ENCODE measurements around the gene MMP15.
A peak's percentile ranks its signal among the peaks of the same experiment; 100 is the strongest.
"Not testable (repeated sequence)": the region's sequence is repeated elsewhere in the genome, so short reads cannot be mapped to it uniquely, and the experiment has no call there.

MMP15 gene

DNA sequence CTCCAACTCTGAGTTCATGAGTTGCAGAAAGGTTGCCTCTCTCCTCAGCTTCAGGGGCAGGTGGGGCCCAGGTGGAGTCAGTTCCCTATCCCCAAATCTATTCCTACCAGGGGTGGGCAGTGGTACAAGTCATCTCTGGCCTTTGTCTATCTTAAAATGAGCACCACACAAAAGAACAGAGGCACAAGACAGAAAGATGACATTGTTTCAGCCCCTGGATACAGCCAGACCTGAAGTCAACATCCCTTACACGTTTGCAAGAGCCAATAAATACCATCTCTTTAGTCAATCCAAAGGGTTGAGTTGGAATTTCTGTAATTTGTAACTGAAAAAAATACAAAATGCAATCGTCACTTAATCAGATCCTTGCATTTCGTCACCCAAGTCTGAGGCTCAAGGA is 32.2 kb downstream of the MMP15 start:
- DNase-seq (ENCODE audit: low spot score in 2 of 2) (no peak), ATAC-seq (replicated peaks; ENCODE audit: extremely low read depth, poor library complexity, severe bottlenecking) (no peak)
- Mint-ChIP-seq H3K27ac (ENCODE audit: low read depth) (no peak overlapping the region), H3K9me3 (no peaks in the 10 kb centered on the region), H3K27me3 (peaks cover 26% of the 10 kb centered on the region), H3K36me3 (ENCODE audit: insufficient read depth) (no peaks in the 10 kb centered on the region), H3K4me3 (no peak overlapping the region), H3K4me1 (no peaks in the 10 kb centered on the region)

DNA sequence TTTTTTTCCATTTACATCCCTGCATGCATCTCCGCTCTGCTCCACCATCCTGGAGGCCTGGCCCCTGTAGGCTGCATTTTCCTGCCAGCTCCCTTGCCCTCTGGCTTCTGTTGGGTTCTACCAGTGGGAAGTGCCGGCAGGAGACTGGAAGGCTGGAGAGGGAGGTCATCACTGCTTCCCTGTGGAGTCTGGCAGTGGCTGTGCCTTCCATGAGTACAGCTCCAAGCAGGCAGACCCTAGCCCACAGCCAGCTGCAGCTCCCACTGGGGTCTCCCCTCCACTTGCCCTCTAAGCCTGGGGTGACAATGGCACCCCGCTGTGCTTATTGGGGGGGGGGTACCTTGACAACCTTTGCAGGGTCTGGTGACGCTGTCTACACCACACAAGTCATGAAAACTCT is 37.3 kb downstream of the MMP15 start:
- H3K36me3 Mint-ChIP-seq (ENCODE audit: insufficient read depth), result no peaks in the 10 kb centered on the region
- H3K9me3 Mint-ChIP-seq, result no peaks in the 10 kb centered on the region
- no peak overlapping the region for H3K4me3 Mint-ChIP-seq
- ATAC-seq (replicated peaks; ENCODE audit: extremely low read depth, poor library complexity, severe bottlenecking) (no peak), DNase-seq (ENCODE audit: low spot score in 2 of 2) (no peak)
- H3K4me1 Mint-ChIP-seq, result no peaks in the 10 kb centered on the region
- H3K27ac Mint-ChIP-seq (ENCODE audit: low read depth), result no peak overlapping the region
- H3K27me3 Mint-ChIP-seq, result peaks cover 4% of the 10 kb centered on the region

DNA sequence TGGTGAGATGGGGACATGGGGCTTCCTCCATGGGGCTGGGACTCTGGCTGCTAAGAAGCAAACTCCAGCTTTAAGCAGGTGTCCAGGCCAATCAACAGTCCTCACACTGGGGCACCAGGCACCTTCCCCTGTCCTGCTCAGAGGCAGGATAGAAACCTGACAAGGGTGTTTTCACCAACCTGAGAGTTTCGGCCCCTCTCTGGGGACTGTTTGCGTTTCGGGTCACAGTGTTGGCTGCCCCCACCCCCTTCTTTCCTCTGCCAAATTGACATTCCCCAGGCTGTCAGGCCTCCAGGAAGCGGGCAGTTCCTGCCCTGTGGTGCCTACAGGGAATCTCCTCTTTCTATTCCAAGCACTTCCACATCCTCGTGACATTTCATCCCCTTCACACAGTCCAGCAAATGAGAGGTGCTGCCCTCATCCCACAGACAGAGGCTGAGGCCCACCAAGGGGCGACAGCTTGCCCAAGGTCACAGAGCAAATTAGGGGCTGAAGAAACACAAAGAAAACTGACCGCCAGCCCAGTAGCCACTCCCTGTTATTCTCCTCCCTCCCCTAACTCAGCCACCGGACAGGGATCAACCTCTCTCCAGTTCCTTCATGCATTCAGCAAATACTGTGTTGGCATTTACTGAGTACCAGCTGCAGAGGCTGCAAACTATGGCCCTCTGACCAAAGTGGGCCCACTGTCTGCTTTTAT is 38.0 kb downstream of the MMP15 start:
- no peak overlapping the region for H3K27ac Mint-ChIP-seq (ENCODE audit: low read depth)
- H3K4me1 Mint-ChIP-seq, result no peaks in the 10 kb centered on the region
- no peak for ATAC-seq (replicated peaks; ENCODE audit: extremely low read depth, poor library complexity, severe bottlenecking)
- no peaks in the 10 kb centered on the region for H3K9me3 Mint-ChIP-seq
- no peaks in the 10 kb centered on the region for H3K27me3 Mint-ChIP-seq
- no peaks in the 10 kb centered on the region for H3K36me3 Mint-ChIP-seq (ENCODE audit: insufficient read depth)
- DNase-seq (ENCODE audit: low spot score in 2 of 2), result no peak
- no peak overlapping the region for H3K4me3 Mint-ChIP-seq

DNA sequence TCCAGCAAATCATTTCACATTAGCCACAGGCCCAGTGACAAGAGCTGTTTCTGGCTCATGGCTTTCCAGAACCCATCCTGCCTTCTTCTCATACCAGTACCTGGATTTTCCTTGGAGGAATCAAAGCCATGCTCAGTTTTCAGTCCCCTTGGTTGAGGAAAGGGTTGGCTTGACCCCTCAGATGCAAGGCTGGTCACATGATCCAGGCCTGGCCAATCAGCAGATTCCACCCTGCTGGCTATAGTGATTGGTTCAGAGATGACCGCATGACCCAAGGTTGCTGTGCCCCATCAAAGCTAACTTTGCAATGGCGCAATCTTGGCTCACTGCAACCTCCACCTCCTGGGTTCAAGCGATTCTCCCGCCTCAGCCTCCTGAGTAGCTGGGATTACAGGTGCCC is 45.0 kb downstream of the MMP15 start:
- H3K4me1 Mint-ChIP-seq, result no peaks in the 10 kb centered on the region
- no peaks in the 10 kb centered on the region for H3K36me3 Mint-ChIP-seq (ENCODE audit: insufficient read depth)
- H3K4me3 Mint-ChIP-seq, result no peak overlapping the region
- H3K27me3 Mint-ChIP-seq, result no peaks in the 10 kb centered on the region
- ATAC-seq (replicated peaks; ENCODE audit: extremely low read depth, poor library complexity, severe bottlenecking), result no peak
- DNase-seq (ENCODE audit: low spot score in 2 of 2), result no peak
- no peak overlapping the region for H3K27ac Mint-ChIP-seq (ENCODE audit: low read depth)
- no peaks in the 10 kb centered on the region for H3K9me3 Mint-ChIP-seq

DNA sequence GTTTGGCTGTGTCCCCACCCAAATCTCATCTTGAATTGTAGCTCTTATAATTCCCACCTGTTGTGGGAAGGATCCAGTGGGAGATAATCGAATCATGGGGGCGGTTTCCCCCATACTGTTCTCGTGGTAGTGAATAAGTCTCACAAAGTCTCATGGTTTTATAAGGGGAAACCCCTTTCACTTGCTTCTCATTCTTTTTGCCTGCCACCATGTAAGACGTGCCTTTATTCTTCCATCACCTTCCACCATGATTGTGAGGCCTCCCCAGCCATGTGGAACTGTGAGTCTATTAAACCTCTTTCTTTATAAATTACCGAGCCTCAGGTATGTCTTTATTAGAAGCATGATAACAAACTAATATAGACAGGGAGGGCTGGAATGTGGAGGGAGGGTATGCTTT is 46.6 kb downstream of the MMP15 start:
- H3K9me3 Mint-ChIP-seq; DNase-seq (ENCODE audit: low spot score in 2 of 2); H3K27ac Mint-ChIP-seq (ENCODE audit: low read depth): not testable (repeated sequence)

DNA sequence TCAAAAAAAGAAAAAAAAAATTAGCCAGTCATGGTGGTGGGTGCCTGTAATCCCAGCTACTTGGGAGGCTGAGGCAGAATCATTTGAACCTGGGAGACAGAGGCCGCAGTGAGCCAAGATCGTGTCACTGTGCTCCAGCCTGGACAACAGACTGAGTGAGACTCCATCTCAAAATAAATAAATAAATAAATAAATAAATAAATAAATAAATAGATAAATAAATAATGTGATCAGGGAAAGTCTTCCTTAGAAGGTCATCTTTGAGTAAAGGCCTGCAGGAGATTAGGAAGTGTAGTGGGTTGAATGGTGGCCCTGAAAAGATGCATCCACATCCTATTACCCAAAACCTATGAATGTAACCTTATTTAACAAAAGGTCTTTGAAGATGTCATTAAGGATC is 47.5 kb downstream of the MMP15 start:
- not testable (repeated sequence) for H3K4me3 Mint-ChIP-seq; H3K27me3 Mint-ChIP-seq; H3K36me3 Mint-ChIP-seq (ENCODE audit: insufficient read depth); H3K27ac Mint-ChIP-seq (ENCODE audit: low read depth); H3K9me3 Mint-ChIP-seq; ATAC-seq (replicated peaks; ENCODE audit: extremely low read depth, poor library complexity, severe bottlenecking); DNase-seq (ENCODE audit: low spot score in 2 of 2); H3K4me1 Mint-ChIP-seq

More for the DNA sequence above, 46.6 kb downstream of the MMP15 start:
- not testable (repeated sequence) for H3K4me1 Mint-ChIP-seq; ATAC-seq (replicated peaks; ENCODE audit: extremely low read depth, poor library complexity, severe bottlenecking); H3K4me3 Mint-ChIP-seq; H3K36me3 Mint-ChIP-seq (ENCODE audit: insufficient read depth); H3K27me3 Mint-ChIP-seq

DNA sequence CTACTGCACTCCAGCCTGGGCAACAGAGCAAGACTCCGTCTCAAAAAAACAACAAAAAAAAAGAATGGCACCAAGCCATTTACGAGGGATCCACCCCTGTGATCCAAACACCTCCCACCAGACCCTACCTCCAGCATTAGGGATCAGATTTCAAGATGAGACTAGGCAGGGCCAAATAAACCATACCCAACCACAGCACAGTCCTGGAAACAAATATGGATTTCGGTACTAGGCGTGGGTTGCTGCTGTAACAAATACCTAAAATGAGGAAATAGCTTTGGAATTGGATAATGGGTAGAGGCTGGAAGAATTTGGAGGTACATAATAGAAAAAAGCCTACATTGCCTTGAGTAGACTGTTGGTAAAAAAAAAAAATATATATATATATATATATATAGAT is 49.1 kb downstream of the MMP15 start:
- Mint-ChIP-seq H3K27me3 (peaks cover 11% of the 10 kb centered on the region), H3K4me1 (no peaks in the 10 kb centered on the region), H3K27ac (ENCODE audit: low read depth) (no peak overlapping the region), H3K4me3 (no peak overlapping the region), H3K36me3 (ENCODE audit: insufficient read depth) (no peaks in the 10 kb centered on the region), H3K9me3 (no peaks in the 10 kb centered on the region)
- DNase-seq (ENCODE audit: low spot score in 2 of 2) (no peak), ATAC-seq (replicated peaks; ENCODE audit: extremely low read depth, poor library complexity, severe bottlenecking) (no peak)

DNA sequence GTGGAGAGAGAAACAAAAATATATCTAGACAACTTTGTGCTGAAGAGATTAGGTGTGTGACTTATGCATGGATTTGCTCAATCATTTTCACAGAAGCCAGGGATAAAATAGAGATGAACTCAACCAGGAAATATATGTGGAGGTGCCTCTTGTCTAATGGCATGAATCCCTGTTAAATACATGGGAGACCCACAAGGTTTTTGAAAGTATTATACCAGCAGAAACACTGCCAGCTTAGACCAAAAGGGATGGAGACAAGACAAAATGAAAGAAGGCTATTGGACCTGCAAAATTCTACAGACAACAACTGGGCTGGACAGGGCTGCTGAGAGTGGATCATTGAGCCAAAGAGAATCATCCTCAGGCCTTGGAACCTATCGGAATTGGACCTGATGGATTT is 51.0 kb downstream of the MMP15 start:
- no peak overlapping the region for H3K27ac Mint-ChIP-seq (ENCODE audit: low read depth)
- DNase-seq (ENCODE audit: low spot score in 2 of 2) (no peak), ATAC-seq (replicated peaks; ENCODE audit: extremely low read depth, poor library complexity, severe bottlenecking) (no peak)
- H3K27me3 Mint-ChIP-seq, result peaks cover 11% of the 10 kb centered on the region
- H3K4me3 Mint-ChIP-seq, result no peak overlapping the region
- H3K4me1 Mint-ChIP-seq, result no peaks in the 10 kb centered on the region
- no peaks in the 10 kb centered on the region for H3K36me3 Mint-ChIP-seq (ENCODE audit: insufficient read depth)
- H3K9me3 Mint-ChIP-seq, result no peaks in the 10 kb centered on the region

DNA sequence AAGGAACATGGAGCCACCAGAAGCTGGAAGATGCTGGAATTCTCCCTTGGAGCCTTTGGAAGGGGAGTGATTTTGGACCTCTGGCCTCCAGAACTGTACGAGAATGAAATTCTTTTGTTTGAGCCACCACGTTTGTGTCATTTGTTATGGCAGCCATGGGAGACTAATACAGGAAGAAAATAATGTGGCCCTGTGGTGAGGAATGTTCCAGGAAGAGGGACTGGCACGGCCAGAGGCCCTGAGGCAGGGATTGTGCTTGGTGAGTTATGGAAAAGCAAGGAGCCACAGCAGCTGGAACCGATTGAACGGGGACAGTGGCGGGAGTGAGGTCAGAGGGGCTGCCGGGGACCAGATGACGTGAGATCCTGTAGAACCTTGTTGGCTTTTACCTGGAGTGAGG is 52.2 kb downstream of the MMP15 start:
- H3K36me3 Mint-ChIP-seq (ENCODE audit: insufficient read depth), result no peaks in the 10 kb centered on the region
- no peaks in the 10 kb centered on the region for H3K9me3 Mint-ChIP-seq
- no peaks in the 10 kb centered on the region for H3K4me1 Mint-ChIP-seq
- H3K27me3 Mint-ChIP-seq, result peaks cover 11% of the 10 kb centered on the region
- DNase-seq (ENCODE audit: low spot score in 2 of 2) (no peak), ATAC-seq (replicated peaks; ENCODE audit: extremely low read depth, poor library complexity, severe bottlenecking) (no peak)
- peak overlapping the region; percentile 27 for H3K27ac Mint-ChIP-seq (ENCODE audit: low read depth)
- H3K4me3 Mint-ChIP-seq, result no peak overlapping the region

DNA sequence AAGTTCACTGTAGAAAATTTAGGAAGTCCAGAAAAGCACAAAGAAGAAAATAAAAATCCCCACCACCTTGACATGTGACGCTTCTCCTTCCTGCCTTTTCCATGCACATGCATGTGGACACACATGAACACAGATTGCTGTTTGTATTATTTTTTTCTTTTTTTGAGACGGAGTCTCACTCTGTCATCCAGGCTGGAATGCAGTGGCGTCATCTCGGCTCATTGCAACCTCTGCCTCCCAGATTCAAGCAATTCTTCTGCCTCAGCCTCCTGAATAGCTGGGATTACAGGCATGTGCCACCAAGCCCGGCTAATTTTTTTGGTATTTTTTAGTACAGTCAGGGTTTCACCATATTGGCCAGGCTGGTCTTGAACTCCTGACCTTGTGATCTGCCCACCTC is 55.1 kb downstream of the MMP15 start:
- not testable (repeated sequence) for DNase-seq (ENCODE audit: low spot score in 2 of 2); H3K4me3 Mint-ChIP-seq; H3K4me1 Mint-ChIP-seq; ATAC-seq (replicated peaks; ENCODE audit: extremely low read depth, poor library complexity, severe bottlenecking); H3K36me3 Mint-ChIP-seq (ENCODE audit: insufficient read depth); H3K27ac Mint-ChIP-seq (ENCODE audit: low read depth); H3K9me3 Mint-ChIP-seq
- peaks cover 11% of the 10 kb centered on the region for H3K27me3 Mint-ChIP-seq

DNA sequence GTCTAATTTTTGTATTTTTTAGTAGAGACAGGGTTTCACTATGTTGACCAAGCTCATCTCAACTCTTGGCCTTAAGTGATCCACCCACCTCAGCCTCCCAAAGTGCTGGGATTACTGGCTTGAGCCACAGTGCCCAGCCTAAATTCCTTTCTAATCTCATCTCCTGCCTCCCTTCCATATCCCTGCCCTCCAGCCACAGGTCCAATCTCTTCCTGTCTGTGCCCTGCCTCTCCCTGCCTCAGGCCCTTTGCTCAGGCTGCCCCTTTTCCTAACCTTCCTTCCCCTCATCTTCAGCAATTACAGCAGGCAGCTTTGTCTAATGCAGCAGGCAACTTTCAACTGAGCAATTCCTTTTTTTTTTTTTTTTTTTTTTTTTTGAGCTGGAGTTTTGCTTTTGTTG is 56.8 kb downstream of the MMP15 start:
- ATAC-seq (replicated peaks; ENCODE audit: extremely low read depth, poor library complexity, severe bottlenecking), result no peak
- no peaks in the 10 kb centered on the region for H3K9me3 Mint-ChIP-seq
- peaks cover 8% of the 10 kb centered on the region for H3K27me3 Mint-ChIP-seq
- no peaks in the 10 kb centered on the region for H3K36me3 Mint-ChIP-seq (ENCODE audit: insufficient read depth)
- H3K4me3 Mint-ChIP-seq, result no peak overlapping the region
- no peak for DNase-seq (ENCODE audit: low spot score in 2 of 2)
- no peaks in the 10 kb centered on the region for H3K4me1 Mint-ChIP-seq
- H3K27ac Mint-ChIP-seq (ENCODE audit: low read depth), result no peak overlapping the region

DNA sequence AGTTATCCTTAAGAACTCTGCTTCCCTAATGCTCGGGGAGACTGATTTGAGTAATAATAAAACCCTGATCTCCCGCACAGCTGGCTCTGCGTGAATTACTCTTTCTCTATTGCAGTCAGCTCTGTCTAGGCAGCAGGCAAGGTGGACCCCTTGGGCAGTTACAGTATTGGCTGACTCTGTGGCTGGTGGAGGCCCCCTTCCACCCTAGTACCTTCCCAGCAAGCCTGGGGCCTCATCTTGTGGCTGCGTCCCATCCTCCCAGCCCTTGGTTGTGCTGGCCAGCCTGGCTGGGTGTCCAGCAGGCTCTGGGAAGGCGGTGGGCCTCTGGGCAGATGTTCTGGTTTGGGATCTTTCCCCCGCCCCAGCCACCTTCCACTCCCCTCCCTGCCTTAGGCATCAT is 59.1 kb downstream of the MMP15 start:
- H3K4me3 Mint-ChIP-seq, result no peak overlapping the region
- H3K4me1 Mint-ChIP-seq, result no peaks in the 10 kb centered on the region
- DNase-seq (ENCODE audit: low spot score in 2 of 2), result no peak
- H3K27ac Mint-ChIP-seq (ENCODE audit: low read depth), result no peak overlapping the region
- no peaks in the 10 kb centered on the region for H3K9me3 Mint-ChIP-seq
- no peaks in the 10 kb centered on the region for H3K27me3 Mint-ChIP-seq
- no peak for ATAC-seq (replicated peaks; ENCODE audit: extremely low read depth, poor library complexity, severe bottlenecking)
- no peaks in the 10 kb centered on the region for H3K36me3 Mint-ChIP-seq (ENCODE audit: insufficient read depth)

DNA sequence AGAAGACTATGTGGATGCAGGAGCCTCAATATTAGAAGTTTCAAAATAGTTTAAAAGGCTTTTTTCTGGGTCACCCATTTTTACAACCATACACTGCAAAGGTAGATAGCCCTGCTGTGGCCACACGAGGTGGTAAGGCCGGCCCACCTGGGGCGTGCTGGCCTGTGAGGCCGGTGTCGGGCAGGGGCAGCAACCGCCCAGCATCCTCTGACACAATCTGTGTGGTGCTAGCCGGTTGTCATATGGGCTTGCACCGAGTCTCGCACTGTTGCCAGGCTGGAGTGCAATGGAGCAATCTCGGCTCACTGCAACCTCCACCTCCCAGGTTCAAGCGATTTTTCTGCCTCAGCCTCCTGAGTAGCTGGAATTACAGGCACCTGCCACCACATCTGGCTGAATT is 59.6 kb downstream of the MMP15 start:
- H3K4me1 Mint-ChIP-seq, result no peaks in the 10 kb centered on the region
- H3K27ac Mint-ChIP-seq (ENCODE audit: low read depth), result no peak overlapping the region
- no peaks in the 10 kb centered on the region for H3K9me3 Mint-ChIP-seq
- DNase-seq (ENCODE audit: low spot score in 2 of 2) (no peak), ATAC-seq (replicated peaks; ENCODE audit: extremely low read depth, poor library complexity, severe bottlenecking) (no peak)
- H3K4me3 Mint-ChIP-seq, result no peak overlapping the region
- H3K27me3 Mint-ChIP-seq, result no peaks in the 10 kb centered on the region
- H3K36me3 Mint-ChIP-seq (ENCODE audit: insufficient read depth), result no peaks in the 10 kb centered on the region
